GM18951 (cell line): ENCODE results near the gene ZNF296.
"Not testable (repeated sequence)": the region's sequence is repeated elsewhere in the genome, so short reads cannot be mapped to it uniquely, and the experiment has no call there.

Experiments
- POLR2A ChIP-seq: IDR thresholded peaks from 4 replicates; pipeline ENCODE4 v1.6.1; 2011; ENCODE audit warnings: mild to moderate bottlenecking; ENCODE audit not compliant: insufficient read length, insufficient read depth; ENCODE audit errors: extremely low read depth
- in situ Hi-C: fragments of 300-500 bp; cut with MboI; formaldehyde crosslinking; loops from one replicate; pipeline ENCODE4 v1.12.0; 2022; ENCODE audit warnings: low sequenced_read_pairs, mixed read lengths, inconsistent platforms; ENCODE audit not compliant: unreplicated experiment

Gene ZNF296

GRCh38 chr19:45076029-45076850 lies at the start of gene ZNF296:
Gene ZNF296, minus strand, starts transcription at chr19:45076478. Its CDS starts 105 bp downstream, at chr19:45076373.
- peak; percentile 98 for TF ChIP-seq POLR2A
- in situ Hi-C loops: no loop called here

- no peak for TF ChIP-seq POLR2A
- in situ Hi-C loops: no loop called here
Measured at GRCh38 chr19:45125360-45125759, 49.1 kb upstream of the ZNF296 start.

DNA sequence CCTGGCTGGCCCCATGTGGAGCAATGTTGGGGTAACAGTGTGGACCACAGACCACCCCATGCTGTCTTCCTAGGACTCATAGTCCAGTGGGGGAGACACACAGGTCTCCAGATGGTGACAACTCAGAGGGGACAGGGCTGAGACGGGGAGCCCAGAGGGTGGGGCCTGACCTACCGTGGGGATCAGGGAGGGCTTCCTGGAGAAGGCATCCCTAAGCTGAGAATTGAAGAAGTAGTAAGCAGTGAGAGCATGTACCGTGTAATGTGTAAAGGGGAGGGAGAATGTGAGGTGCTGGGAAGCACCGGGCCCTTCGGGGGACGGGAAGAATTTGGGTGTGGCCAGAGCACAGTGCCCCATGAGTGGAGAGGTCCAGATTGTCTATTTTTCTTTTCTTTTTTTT lies 47.7 kb upstream of the ZNF296 start:
- in situ Hi-C loops: no loop called here
- TF ChIP-seq POLR2A: no peak

GRCh38 chr19:45123440-45123850 lies 47.2 kb upstream of the ZNF296 start:
- in situ Hi-C loops: no loop called here
- no peak for TF ChIP-seq POLR2A

- TF ChIP-seq POLR2A: no peak
- in situ Hi-C loops: no loop called here
Measured at GRCh38 chr19:45122832-45123231, 46.6 kb upstream of the ZNF296 start.

DNA sequence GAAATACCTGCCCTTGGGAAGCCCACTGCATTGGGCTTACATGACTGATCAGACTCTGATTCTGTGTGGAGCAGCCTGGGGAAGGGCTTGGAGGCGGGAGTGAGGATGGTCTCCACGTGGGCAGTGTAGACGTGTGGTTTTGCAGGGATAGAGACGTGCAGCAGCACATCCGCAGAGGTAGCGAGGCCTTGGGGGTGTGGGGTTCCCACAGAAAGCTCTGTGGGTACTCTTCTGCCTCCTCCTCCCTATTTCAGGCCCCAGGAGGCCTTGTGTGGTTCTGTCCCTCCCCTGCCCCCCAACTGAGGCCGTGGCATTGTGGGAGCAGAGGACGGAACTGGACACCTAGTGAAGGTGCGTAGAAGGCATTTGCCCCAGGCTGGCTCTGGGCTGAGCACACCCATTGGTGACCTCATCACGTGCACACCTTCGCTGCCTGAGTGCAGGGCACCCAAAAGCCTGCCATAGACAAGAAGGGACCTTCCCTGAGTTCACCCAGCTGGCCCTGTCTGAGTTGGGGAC lies 45.6 kb upstream of the ZNF296 start:
- in situ Hi-C loops: no loop called here
- no peak for TF ChIP-seq POLR2A

GRCh38 chr19:45119582-45119981 lies 43.3 kb upstream of the ZNF296 start:
- TF ChIP-seq POLR2A: no peak
- in situ Hi-C loops: no loop called here

GRCh38 chr19:45118591-45119355 lies 42.5 kb upstream of the ZNF296 start:
- in situ Hi-C loops: not testable (repeated sequence)

- in situ Hi-C loops: no loop called here
- TF ChIP-seq POLR2A: no peak
Measured at GRCh38 chr19:45118106-45118505, 41.8 kb upstream of the ZNF296 start.

- no peak for TF ChIP-seq POLR2A
- in situ Hi-C loops: no loop called here
Measured at GRCh38 chr19:45117671-45118070, 41.4 kb upstream of the ZNF296 start.

GRCh38 chr19:45117167-45117594 lies 40.9 kb upstream of the ZNF296 start:
- no peak for TF ChIP-seq POLR2A
- in situ Hi-C loops: no loop called here

GRCh38 chr19:45115809-45116615 lies 39.7 kb upstream of the ZNF296 start:
- TF ChIP-seq POLR2A: no peak
- in situ Hi-C loops: no loop called here

DNA sequence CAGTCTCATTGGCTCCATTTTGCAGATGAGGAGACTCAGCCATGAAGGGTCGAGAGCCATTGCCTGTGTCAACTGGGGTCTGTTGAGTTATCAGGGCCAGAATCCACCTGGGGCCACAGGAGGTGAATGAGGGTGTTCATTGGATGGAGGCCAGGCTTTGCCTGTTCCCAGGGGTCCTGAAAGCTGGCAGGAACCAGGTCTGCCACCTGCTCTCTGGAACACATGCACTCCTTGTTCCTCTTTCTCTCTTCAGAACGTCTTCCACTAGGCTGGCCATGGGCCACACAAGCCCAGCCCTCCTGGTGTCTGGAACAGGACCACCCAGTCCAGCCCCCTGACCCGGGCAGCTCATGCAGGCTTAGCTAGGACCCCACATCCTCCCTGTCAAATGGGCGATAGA lies 37.8 kb upstream of the ZNF296 start:
- in situ Hi-C loops: no loop called here
- no peak for TF ChIP-seq POLR2A
